ENCODE data around the gene APOL2. TPM values are rescaled to one million over a fixed set of nuclear protein-coding genes. Genes with fewer than 3 reads are reported as not detected.
"Not testable (repeated sequence)": the region's sequence is repeated elsewhere in the genome, so short reads cannot be mapped to it uniquely, and the experiment has no call there.

Gene APOL2
- total and polyA plus RNA-seq, 4 donors: 29.5 to 46.3 (median 35.3) TPM

- Histone ChIP-seq H3K27ac (ENCODE audit: low read depth in 1 of 2, low read length in 1 of 2) (no peak overlapping the region), H3K27me3 (ENCODE audit: control insufficient read depth in 3 of 3, insufficient read depth in 3 of 3, low read length in 2 of 3) (no peaks in the 10 kb centered on the region), H3K4me3 (no peak overlapping the region), H3K9ac (ENCODE audit: insufficient read depth in 1 of 2, low read length in 2 of 2) (no peak overlapping the region), H3K9me3 (ENCODE audit: control insufficient read depth in 4 of 4, insufficient read depth in 3 of 4, low read length in 3 of 4) (no peaks in the 10 kb centered on the region), H3K4me1 (ENCODE audit: control insufficient read depth in 5 of 5, insufficient read depth in 5 of 5, low read length in 5 of 5) (peaks cover 3 to 36% (median 20%) of the 10 kb centered on the region in 5 donors), H3K36me3 (ENCODE audit: control insufficient read depth in 4 of 4, insufficient read depth in 4 of 4, low read length in 4 of 4) (peaks cover 0 to 18% (median 0%) of the 10 kb centered on the region in 4 donors)
- DNase-seq (no peak), ATAC-seq (ENCODE audit: insufficient read depth, low FRiP score) (no peak)
- TF ChIP-seq, protein P1, sequence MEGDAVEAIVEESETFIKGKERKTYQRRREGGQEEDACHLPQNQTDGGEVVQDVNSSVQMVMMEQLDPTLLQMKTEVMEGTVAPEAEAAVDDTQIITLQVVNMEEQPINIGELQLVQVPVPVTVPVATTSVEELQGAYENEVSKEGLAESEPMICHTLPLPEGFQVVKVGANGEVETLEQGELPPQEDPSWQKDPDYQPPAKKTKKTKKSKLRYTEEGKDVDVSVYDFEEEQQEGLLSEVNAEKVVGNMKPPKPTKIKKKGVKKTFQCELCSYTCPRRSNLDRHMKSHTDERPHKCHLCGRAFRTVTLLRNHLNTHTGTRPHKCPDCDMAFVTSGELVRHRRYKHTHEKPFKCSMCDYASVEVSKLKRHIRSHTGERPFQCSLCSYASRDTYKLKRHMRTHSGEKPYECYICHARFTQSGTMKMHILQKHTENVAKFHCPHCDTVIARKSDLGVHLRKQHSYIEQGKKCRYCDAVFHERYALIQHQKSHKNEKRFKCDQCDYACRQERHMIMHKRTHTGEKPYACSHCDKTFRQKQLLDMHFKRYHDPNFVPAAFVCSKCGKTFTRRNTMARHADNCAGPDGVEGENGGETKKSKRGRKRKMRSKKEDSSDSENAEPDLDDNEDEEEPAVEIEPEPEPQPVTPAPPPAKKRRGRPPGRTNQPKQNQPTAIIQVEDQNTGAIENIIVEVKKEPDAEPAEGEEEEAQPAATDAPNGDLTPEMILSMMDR (IDR thresholded peaks at IDR 0.05; ENCODE audit: control extremely low read depth, extremely low read depth): no peak
- WGBS, 2 donors: 74 to 82% methylated on average over 7 to 8 of the region's 8 CpGs
These were observed 18.0 kb upstream of the APOL2 start for GRCh38 chr22:36257308-36257707.

DNA sequence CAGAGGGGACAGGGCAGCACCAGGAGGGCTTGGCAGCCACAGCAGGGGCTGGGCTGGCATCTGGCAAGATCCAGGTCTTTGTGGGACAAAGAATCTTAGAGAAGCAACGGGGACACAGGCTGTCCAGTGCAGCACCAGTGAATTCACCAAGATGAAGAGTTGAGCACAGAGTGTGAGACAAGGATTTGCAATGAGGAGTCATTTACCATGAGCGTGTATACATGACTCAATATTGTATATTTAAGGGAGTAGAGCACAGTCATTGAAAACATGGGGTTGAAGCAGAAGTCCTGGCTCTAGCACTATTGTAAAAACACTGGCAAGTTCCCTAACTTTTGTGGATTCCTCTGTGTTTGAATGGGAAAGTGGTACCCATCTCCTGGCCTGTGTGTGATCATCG is 17.2 kb upstream of the APOL2 start:
- 83 to 97% methylated on average over 3 of the region's 3 CpGs for WGBS, 2 donors
- peaks cover 3 to 36% (median 18%) of the 10 kb centered on the region in 5 donors for H3K4me1 ChIP-seq (ENCODE audit: control insufficient read depth in 5 of 5, insufficient read depth in 5 of 5, low read length in 5 of 5)
- TF ChIP-seq, protein P1 (IDR thresholded peaks at IDR 0.05; ENCODE audit: control extremely low read depth, extremely low read depth): no peak
- H3K36me3 ChIP-seq (ENCODE audit: control insufficient read depth in 4 of 4, insufficient read depth in 4 of 4, low read length in 4 of 4): peaks cover 0 to 12% (median 0%) of the 10 kb centered on the region in 4 donors
- DNase-seq (no peak), ATAC-seq (ENCODE audit: insufficient read depth, low FRiP score) (no peak)
- H3K27ac ChIP-seq (ENCODE audit: low read depth in 1 of 2, low read length in 1 of 2): peak overlapping the region; percentile 10 to 13
- H3K4me3 ChIP-seq: no peak overlapping the region
- no peaks in the 10 kb centered on the region for H3K9me3 ChIP-seq (ENCODE audit: control insufficient read depth in 4 of 4, insufficient read depth in 3 of 4, low read length in 3 of 4)
- H3K9ac ChIP-seq (ENCODE audit: insufficient read depth in 1 of 2, low read length in 2 of 2): no peak overlapping the region
- H3K27me3 ChIP-seq (ENCODE audit: control insufficient read depth in 3 of 3, insufficient read depth in 3 of 3, low read length in 2 of 3): no peaks in the 10 kb centered on the region

DNA sequence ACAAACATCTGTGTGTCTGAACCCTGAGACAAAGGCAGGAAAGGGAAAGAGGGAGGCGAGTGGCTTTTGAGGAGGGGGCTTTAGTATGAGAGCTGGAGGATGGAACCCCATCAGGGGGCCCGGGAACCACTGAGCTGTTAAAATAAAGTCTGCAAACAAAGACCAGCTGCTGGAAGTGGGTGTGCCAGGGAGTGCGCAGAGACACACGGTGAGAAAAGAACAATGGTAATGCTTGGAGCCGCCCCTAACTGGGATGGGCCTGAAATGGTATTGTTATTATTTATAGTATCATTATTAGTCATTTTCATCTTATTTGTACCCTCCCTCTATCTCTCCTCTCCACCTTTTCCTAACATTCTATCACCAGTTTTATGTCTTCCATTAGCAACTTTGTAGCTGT is 16.2 kb upstream of the APOL2 start:
- H3K9ac ChIP-seq (ENCODE audit: insufficient read depth in 1 of 2, low read length in 2 of 2); H3K9me3 ChIP-seq (ENCODE audit: control insufficient read depth in 4 of 4, insufficient read depth in 3 of 4, low read length in 3 of 4); ATAC-seq (ENCODE audit: insufficient read depth, low FRiP score); H3K36me3 ChIP-seq (ENCODE audit: control insufficient read depth in 4 of 4, insufficient read depth in 4 of 4, low read length in 4 of 4); H3K27me3 ChIP-seq (ENCODE audit: control insufficient read depth in 3 of 3, insufficient read depth in 3 of 3, low read length in 2 of 3); H3K4me3 ChIP-seq; DNase-seq: not testable (repeated sequence)
- H3K27ac ChIP-seq (ENCODE audit: low read depth in 1 of 2, low read length in 1 of 2): peak overlapping the region in 1 of 2 donors; percentile 88
- H3K4me1 ChIP-seq (ENCODE audit: control insufficient read depth in 5 of 5, insufficient read depth in 5 of 5, low read length in 5 of 5): peaks cover 3 to 36% (median 18%) of the 10 kb centered on the region in 5 donors
- WGBS, 2 donors: 100% methylated on average over 1 of the region's 5 CpGs; no CpG with 5 or more reads in 1 of the 2 donors

DNA sequence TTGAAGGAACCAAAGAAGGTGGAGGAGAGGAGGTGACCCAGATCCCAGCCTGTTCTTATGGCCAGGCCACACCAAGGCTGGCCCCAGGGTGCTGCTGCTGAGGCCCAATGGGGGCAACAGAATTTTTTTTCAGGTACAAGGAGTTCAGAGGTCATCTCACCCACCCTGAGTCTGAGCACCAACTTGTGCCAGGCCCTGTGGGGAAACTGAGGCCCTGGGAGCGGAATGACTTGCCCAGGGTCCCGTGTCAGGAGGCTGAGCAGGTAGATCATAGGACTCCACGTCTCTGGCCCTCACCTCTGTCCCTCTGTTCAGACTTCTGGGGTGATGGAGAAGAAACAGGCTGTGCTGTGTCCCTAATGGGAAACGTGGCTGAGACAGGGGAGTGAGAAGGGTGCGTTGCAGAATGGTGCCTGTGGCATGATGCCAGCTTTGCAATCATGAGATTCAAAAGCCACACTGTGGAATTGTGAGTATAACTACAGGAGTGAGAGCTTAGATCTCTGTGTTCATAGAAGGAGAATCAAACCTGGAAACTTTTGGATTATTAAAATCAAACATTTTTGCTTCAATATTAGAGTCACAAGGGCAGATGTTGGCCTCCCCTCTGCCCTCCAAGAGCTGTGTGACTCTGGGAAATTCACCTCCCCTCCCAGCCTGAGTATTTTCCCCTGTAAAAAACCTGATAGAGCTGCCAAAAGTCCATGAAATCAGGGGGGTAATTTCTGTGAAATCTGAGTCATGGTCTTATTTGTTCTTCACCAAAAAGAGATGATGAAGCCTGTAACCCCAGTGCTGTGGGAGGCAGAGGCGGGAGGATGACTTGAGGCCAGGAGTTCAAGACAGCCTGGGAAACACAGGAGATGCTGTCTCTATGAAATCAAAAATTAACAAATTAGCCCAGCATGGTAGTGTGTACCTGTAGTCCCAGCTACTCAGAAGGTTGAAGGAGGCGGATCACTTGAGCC is 14.5 kb upstream of the APOL2 start:
- WGBS, 2 donors: 46 to 48% methylated on average over 7 of the region's 7 CpGs

More for the DNA sequence above, 14.5 kb upstream of the APOL2 start:
- Histone ChIP-seq H3K36me3 (ENCODE audit: control insufficient read depth in 4 of 4, insufficient read depth in 4 of 4, low read length in 4 of 4) (peaks cover 0 to 5% (median 0%) of the 10 kb centered on the region in 4 donors), H3K27ac (ENCODE audit: low read depth in 1 of 2, low read length in 1 of 2) (peak overlapping the region; percentile 81 to 90), H3K4me1 (ENCODE audit: control insufficient read depth in 5 of 5, insufficient read depth in 5 of 5, low read length in 5 of 5) (peaks cover 0 to 25% (median 14%) of the 10 kb centered on the region in 5 donors), H3K9me3 (ENCODE audit: control insufficient read depth in 4 of 4, insufficient read depth in 3 of 4, low read length in 3 of 4) (no peaks in the 10 kb centered on the region), H3K9ac (ENCODE audit: insufficient read depth in 1 of 2, low read length in 2 of 2) (no peak overlapping the region), H3K27me3 (ENCODE audit: control insufficient read depth in 3 of 3, insufficient read depth in 3 of 3, low read length in 2 of 3) (no peaks in the 10 kb centered on the region), H3K4me3 (peak overlapping the region; percentile 52)
- DNase-seq (peak in 2 of 3 donors; percentile 37 to 70), ATAC-seq (ENCODE audit: insufficient read depth, low FRiP score) (no peak)
- TF ChIP-seq, protein P1 (IDR thresholded peaks at IDR 0.05; ENCODE audit: control extremely low read depth, extremely low read depth): no peak
